Measurements from ENCODE around the gene GRIN3B. TPM values are rescaled to one million over a fixed set of nuclear protein-coding genes. Genes with fewer than 3 reads are reported as not detected.
A peak's percentile ranks its signal among the peaks of the same experiment; 100 is the strongest.

The GRIN3B gene
- total and polyA plus RNA-seq, 2 donors (not counting 1 experiment from before 2014, with no cell fraction given), result 0.10 to 0.42 TPM

GRCh38 chr19:1019616-1019961 lies 19.4 kb downstream of the GRIN3B start:
- Mint-ChIP-seq H3K9me3 (ENCODE audit: insufficient read depth) (no peaks in the 10 kb centered on the region), H3K27me3 (no peaks in the 10 kb centered on the region), H3K4me1 (peaks cover 46% of the 10 kb centered on the region), H3K4me3 (peak overlapping the region; percentile 89), H3K27ac (peak overlapping the region; percentile 87)
- DNase-seq (no peak), ATAC-seq (ENCODE audit: low read depth) (no peak)
- no peaks in the 10 kb centered on the region for H3K9me3 ChIP-seq (ENCODE audit: control extremely low read depth in 1 of 3, control insufficient read depth in 2 of 3, insufficient read depth in 1 of 3, low read length in 2 of 3)
- no peak for TF ChIP-seq CTCF (IDR thresholded peaks at IDR 0.05)
- TF ChIP-seq EZH2 (IDR thresholded peaks at IDR 0.05; ENCODE audit: borderline replicate concordance, insufficient read depth, low read depth, low read length, poor library complexity, severe bottlenecking), result no peak
- peaks cover 64% of the 10 kb centered on the region for H3K79me2 ChIP-seq (ENCODE audit: control insufficient read depth, insufficient read depth, low read length)
- H3K4me1 ChIP-seq (ENCODE audit: control insufficient read depth in 2 of 2, insufficient read depth in 2 of 2, low read length in 2 of 2), result peaks cover 41 to 65% of the 10 kb centered on the region in 2 donors
- peaks cover 0 to 10% of the 10 kb centered on the region in 2 experiments for H3K36me3 ChIP-seq (replicated peaks in 1 of 2; ENCODE audit: control extremely low read depth in 1 of 2, control insufficient read depth in 1 of 2, extremely low read depth in 1 of 2, insufficient read depth in 2 of 2, low read length in 1 of 2)
- H3K4me3 ChIP-seq (ENCODE audit: control extremely low read depth in 1 of 5, extremely low read depth in 1 of 5, insufficient read depth in 1 of 5, low read depth in 2 of 5, low read length in 4 of 5), result peak overlapping the region in 4 of 5 experiments; percentile 80 to 94 (median 88)
- peaks cover 61% of the 10 kb centered on the region for H4K20me1 ChIP-seq (ENCODE audit: control insufficient read depth, insufficient read depth, low read length, poor library complexity, severe bottlenecking)
- ChIA-PET POLR2A (interaction anchor here (0.7 to 1.4 kb wide), 4 partner anchors 20 to 250 kb away, joined by 3 to 5 read pairs (median 4); partner anchors contain the start of genes ABCA7, ARHGAP45 and CIRBP), CTCF (interaction anchor here (1.4 to 1.8 kb wide), 3 partner anchors 15 to 221 kb away, joined by 3 to 6 read pairs (median 4); no protein-coding TSS in a partner anchor)
- H2AFZ ChIP-seq (ENCODE audit: insufficient read depth, low read depth, low read length, poor library complexity, severe bottlenecking), result no peak overlapping the region
- H3K27me3 ChIP-seq (replicated peaks in 1 of 4; ENCODE audit: control extremely low read depth in 1 of 4, control insufficient read depth in 3 of 4, insufficient read depth in 4 of 4, low read length in 3 of 4), result no peaks in the 10 kb centered on the region
- WGBS (ENCODE audit: insufficient coverage), result 70% methylated on average over 18 of the region's 18 CpGs
- peak overlapping the region in 1 of 2 donors; percentile 99 for H3K27ac ChIP-seq (ENCODE audit: low read length in 2 of 2)
- intact Hi-C loops (cut with micrococcal nuclease), result no loop called here
- peak overlapping the region; percentile 99 for H3K4me2 ChIP-seq (replicated peaks; ENCODE audit: low read depth, low read length, poor library complexity, severe bottlenecking)
- H3K9ac ChIP-seq (ENCODE audit: low read length), result peak overlapping the region; percentile 95

All from B cell (primary cell).